GM19452 (cell line): ENCODE data around the gene FAM83G.
"Not testable (repeated sequence)": the region's sequence is repeated elsewhere in the genome, so short reads cannot be mapped to it uniquely, and the experiment has no call there.

Source experiments
- ATAC-seq: cut with Tn5 transposase; IDR thresholded peaks from one replicate; pipeline ENCODE4 v1.9.1; 2021; ENCODE audit not compliant: unreplicated experiment

FAM83G gene

GRCh38 chr17:18959071-18959844, 45.3 kb downstream of the FAM83G start:
- no peak for ATAC-seq

GRCh38 chr17:18958611-18959010, 46.0 kb downstream of the FAM83G start:
- ATAC-seq, result no peak

GRCh38 chr17:18957831-18958230, 46.7 kb downstream of the FAM83G start:
- ATAC-seq, result no peak

DNA sequence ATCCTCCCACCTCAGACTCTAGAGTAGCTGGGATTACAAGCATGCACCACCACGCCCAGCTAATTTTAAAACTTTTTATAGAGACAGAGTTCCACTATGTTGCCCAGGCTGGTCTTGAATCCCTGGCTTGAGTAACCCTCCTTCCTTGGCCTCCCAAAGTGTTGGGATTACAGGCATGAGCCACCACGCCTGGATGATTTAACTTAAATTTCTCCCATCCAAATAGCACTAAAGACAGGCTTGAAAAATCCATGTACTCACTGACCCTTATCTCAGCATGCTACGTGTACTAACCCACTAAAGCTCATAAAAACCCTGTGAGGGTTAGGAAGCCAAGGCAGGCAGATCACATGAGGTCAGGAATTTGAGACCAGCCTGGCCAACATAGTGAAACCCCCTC, 48.0 kb downstream of the FAM83G start:
- no peak for ATAC-seq

- ATAC-seq, result not testable (repeated sequence)
Observed at GRCh38 chr17:18956021-18956420, 48.5 kb downstream of the FAM83G start.

DNA sequence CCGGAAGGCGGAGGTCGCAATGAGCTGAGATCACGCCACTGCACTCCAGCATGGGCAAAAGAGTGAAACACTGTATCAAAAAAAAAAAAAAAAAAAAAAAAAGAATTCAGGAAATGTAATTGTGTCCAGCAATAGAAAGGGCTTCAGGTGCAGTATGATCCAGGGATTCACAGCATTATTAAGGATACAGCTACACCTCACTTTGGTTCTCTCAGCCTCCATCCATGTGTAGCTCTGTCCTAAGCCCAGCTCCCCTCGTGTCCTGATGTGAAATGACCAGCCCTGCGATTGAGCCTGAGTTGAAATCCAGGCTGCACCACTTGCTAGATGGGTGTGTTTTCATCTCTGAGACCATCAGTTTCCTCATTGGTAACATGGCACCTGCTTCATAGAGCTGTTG, 49.6 kb downstream of the FAM83G start:
- ATAC-seq, result no peak

GRCh38 chr17:18954321-18954720, 50.2 kb downstream of the FAM83G start:
- ATAC-seq, result no peak

DNA sequence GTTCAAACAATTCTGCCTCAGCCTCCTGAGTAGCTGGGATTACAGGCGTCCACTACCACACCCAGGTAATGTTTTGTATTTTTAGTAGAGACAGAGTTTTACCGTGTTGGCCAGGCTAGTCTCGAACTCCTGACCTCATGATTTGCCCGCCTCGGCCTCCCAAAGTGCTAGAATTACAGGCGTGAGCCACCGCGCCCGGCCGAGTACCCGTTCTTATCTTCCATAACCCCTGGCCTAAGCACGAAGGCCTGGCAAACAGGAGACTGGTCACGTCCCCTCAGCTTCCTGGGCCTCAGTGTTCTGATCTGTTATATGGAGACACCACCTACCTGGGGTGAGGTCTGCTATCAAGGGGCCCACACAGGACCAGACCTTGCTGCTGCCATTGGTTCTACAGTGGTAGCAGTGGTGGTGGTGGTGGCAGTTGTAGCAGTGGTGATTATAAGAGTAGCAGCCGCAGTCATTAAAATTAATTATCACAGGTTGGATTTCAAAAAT, 51.3 kb downstream of the FAM83G start:
- ATAC-seq, result no peak

GRCh38 chr17:18951941-18952842, 52.4 kb downstream of the FAM83G start, which contains the start of gene SLC5A10:
TSS of gene SLC5A10 (plus strand) at chr17:18952165. CDS start at chr17:18952206, 41 bp downstream.
- ATAC-seq, result no peak

DNA sequence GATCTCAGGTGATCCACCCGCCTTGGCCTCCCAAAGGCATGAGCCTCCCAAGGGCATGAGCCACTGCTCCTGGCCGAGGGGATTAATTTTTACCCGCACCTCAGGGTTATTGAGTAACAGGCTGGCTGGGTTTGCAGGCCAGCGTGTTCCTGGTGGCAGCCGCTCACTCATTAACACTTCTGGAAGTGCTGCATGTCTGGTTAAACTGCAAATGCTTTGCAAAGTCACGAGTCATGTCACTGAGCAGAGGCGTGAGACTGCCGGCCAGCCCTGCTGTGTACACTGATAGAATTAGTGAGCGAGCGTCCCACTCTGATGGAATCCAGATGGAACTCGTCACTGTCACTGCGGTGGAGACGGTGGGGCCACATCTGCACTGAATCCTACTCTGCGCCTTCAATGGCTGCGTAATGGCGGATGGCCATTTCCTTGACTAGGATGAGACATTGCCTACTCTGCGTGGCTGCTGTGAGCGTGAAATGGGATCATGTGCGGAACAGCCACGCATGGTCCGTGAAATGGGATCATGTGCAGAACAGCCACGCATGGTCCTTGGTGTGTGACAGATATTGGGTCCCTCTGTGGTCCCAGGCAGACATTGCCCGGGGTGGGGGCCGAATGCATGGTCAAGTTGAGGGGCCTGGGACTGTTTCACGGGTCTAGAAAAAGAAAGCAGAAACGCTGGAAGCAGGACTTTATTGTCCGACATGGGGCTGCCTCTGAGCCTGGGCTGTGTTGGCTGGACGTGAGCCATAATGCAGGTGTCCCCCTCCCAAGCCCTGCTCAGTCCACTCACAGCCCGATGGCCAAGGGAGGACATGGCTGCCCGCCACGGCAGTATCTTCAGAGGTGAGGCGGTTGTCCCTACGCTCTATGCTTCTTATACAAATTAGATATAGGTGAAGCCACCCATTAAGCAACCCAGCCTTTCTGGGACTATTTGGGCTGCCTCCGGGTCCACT, 53.3 kb downstream of the FAM83G start:
- ATAC-seq, result no peak

GRCh38 chr17:18950346-18950745, 54.2 kb downstream of the FAM83G start:
- no peak for ATAC-seq

DNA sequence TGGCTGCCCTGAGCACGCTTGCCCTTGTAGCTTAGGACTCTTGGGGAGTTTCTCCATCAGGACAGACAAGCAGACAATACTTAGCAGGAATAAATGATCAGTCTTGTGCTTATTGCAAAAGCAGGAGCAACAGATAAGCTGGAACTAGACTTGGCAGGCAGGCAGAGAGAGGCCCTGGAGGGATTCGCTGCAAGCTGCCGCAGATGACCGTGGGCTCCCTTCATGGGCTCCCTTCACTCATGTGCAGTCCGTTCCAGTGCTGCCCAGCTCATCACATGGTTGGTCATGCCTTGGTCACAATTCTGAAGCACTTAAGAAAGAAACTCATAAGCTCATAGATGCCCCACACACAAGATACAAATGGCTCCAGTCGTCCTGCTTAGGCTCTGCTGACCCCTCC, 55.0 kb downstream of the FAM83G start:
- ATAC-seq, result no peak

DNA sequence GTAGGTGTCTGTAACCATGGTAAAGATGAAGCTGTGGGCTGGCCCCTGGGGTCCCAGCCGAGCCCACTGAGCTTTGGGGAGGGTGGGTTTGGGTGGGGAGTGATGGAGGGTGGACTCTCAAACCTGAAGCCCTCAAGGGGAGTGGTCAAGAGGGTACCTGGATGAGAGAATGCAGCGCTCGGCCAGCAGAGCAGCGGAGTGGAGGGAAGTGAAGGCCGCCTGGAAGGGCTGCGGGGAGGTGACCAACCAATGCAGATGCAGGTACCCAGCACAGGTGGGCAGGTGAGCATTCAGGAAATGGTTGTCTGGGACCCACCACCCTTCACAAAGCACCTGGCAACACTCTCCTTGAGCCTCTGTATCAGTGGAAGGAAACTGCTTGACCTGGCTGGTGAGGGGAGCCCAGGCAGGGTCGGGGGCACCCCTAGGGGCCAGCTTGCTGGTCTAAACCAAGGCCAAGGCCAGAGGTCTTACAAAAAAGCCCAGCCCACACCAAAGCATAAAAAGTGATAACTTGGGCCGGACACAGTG, 56.0 kb downstream of the FAM83G start:
- no peak for ATAC-seq

GRCh38 chr17:18947866-18948265, 56.7 kb downstream of the FAM83G start:
- ATAC-seq, result no peak

GRCh38 chr17:18946536-18946935, 58.0 kb downstream of the FAM83G start:
- no peak for ATAC-seq

GRCh38 chr17:18944646-18945045, 59.9 kb downstream of the FAM83G start:
- ATAC-seq, result no peak

- ATAC-seq, result no peak
Observed at GRCh38 chr17:18938692-18939023, 65.9 kb downstream of the FAM83G start.

DNA sequence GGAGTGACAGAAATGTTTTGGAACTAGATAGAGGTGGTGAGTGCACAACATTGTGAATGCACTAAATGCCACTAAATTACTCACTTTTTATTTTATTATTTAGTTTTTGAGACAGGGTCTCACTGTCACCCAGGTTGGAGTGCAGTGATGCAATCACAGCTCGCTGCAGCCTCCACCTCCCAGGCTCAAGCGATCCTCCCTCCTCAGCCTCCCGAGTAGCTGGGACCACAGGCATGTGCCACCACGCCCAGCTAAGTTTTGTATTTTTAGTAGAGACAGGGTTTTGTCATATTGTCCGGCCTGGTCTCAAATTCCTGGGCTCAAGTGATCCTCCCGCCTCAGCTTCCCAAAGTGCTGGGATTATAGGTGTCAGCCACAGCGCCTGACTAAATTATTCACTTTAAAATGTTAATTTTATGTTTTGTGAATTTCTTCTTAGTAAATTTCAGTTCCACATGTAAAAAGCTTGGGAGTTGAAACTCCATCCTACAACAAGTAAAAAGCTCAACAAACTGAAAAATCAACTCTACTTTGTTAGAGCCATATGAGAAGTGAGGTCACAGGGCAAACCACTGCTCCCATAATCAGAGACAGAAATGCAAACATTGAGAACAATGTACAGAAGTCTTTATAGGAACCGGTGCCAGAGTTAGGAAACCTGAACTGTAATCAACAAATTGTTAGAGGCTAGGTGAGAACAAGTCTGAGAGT, 66.4 kb downstream of the FAM83G start:
- no peak for ATAC-seq

DNA sequence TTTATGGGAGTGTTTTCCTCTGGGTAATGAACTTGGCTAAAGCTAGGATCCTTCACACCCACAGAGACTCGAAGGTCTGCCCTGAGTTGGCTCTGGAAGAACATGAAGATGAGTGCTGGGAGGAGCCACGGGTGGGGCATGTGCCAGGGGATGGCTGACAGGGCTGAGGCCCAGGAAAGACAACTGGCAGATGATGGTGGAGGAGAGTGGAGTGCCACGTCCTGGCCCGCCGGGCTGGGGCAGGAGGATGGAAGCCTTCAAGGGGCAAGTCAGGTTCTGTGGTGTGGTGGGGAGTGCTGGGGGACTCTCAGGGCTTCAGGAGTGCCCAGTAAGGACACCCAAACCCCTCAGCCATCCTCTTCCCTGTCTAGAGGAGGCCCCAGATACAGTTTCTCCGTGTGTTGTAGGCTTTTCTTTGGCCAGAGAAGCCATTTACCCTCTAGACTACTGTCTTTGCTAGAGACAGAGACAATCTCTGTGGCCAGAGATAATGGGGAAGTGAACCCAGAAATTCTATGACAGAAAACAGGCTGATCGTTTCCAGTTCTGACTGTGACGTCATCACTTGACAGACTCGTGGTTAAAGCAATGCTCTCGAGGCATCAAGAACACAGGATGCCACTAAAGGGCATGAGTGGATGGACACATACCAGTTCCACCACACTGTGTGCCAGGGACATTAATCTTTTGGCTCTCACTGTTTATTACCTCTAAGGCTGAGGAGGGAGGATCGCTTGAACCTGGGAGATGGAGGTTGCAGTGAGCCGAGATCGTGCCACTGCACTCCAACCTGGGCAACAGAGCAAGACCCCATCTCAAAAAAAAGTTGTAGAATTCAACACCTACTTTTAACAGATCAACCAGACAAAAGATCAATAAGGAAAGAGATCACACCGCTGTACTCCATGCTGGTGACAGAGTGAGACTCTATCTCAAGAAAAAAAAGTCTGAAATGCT, 71.2 kb downstream of the FAM83G start:
- ATAC-seq, result no peak
